HG03045 (cell line): Measurements from ENCODE around the gene GIMAP5.

ENCODE experiments used
- ATAC-seq: cut with Tn5 transposase; IDR thresholded peaks from one replicate; pipeline ENCODE4 v1.9.1; 2021; ENCODE audit warnings: mild to moderate bottlenecking, moderate library complexity; ENCODE audit not compliant: unreplicated experiment

GIMAP5 gene

DNA sequence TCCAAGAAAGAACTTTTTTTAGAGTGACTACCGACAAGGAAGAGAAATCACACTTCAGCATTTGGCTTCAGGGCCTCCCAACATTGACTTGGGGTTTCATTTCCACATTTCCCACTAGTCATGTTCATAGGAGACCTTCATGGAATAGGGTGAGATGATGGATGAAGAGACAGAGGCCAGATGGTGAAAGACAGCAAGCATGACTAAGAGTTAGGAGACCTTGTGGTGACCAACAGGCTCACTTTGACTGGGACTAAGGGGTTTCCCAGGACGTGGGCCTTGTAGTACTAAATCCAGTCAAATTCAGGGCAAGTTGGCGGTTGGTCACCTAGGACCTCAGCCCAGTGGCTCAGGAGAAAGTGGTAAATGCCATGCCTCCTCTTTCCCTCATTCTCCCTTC is 3.0 kb upstream of the GIMAP5 start:
- peak; percentile 64 for ATAC-seq

DNA sequence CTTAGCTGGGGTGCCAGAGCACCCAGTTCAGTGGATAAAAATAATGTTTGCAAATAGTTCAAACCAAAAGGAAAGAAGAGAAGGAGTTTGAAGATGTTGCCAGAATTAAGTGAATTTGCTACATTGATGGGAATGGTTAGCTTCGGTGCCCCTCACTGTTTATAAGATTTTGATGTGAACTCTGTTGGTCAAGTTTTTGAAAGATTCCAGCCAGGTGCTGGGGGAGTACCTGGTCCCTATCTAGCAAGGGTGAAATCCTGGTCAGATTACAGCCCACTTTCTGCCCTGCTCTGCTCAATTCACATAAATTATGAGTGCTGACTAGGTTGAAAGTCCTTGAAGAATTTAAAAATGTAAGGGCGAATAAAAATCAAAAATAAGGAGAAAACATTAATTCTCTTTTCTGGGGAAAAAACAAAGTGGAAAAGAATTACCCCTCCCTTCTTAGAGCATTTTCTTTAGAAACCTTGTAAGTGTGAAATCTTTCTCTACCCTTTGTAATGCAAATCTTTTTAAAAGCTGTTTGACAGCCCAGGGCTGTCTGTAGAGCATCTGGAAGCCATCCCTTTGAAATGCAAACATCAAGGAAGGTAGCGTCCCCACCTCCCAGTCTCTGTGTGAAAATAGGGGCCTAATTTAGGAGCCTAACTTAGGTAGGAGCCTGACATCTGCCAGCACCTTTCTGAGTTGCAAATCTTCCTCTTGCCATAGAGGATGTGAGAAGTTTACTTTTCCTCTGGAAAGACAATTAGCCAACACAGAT is 1.4 kb upstream of the GIMAP5 start:
- no peak for ATAC-seq

DNA sequence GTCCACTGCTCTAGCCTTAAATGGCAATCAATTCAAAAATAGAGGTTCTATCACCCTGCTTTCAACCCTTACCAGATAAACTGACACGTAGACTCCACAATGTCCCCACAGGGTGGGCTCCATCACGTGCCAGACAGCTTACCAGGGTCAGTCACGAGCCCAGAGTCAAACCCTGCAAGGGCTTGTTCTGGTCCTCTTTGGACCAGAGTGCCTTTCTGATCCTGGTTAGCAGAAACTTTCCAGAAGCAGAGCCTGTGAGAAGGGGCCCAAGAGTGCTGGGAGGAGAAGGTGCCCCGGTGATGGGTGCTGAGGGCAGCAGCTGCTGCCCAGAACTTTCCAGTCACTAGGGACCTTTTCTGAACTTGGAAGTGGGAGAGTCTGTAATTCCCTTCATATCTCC is 354 bp upstream of the GIMAP5 start:
- ATAC-seq = no peak

DNA sequence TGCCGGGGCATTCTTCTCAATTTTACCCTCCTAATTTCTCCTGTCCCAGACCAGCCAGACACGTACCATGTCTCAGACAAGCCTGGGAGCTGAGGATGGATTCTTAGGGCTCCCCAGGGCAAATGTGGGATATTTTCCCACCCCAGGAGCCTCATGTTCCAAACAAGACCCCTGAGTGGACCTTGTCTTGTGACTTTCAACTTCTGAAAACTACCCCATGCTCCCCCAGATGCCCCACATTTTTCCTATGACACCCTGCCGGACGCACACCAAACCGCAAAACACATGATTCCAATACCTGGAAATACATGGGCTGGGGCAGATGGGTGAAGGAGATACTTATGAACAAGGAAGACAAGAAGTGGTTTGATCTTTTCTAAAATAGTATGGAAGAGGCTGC is 874 bp downstream of the GIMAP5 start:
- no peak for ATAC-seq

DNA sequence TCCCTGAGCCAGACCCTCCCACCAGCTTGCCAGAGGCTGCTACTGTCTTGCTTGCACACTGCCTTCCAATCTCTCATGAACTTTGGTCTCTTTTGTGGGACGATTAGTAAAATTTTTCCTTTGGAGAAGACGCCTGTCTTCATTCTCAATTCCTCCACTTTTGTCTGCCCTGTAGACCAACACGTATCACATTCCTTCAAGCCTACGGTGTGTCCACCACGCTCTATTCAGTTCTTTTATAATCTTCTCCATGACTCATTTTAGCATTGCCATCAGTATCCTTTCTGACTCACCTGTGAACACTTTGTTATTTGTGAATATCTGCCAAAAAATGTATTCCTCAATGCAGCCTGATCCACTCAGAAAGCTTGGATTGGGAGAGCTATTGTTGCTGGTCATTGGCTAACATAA is 1.4 kb downstream of the GIMAP5 start:
- ATAC-seq = no peak

DNA sequence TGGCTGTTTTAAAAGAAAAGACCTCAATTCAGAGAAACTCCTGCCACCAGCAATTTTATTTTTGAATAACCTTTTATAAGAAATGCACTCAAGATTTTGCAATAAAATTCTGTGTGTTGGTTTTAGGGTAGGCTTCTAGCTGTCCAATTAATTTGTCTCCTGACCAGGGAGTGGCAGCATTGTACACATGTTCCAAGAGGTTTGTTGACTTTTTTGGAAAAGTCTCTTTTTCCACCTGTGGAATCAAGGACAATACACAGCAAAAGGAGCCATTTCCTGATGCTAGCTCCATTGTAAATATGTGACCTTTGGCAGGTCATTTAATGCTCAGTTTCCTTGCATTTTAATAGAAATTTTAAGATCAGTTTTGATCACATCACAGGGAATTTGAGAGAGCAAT is 1.8 kb downstream of the GIMAP5 start:
- no peak for ATAC-seq

DNA sequence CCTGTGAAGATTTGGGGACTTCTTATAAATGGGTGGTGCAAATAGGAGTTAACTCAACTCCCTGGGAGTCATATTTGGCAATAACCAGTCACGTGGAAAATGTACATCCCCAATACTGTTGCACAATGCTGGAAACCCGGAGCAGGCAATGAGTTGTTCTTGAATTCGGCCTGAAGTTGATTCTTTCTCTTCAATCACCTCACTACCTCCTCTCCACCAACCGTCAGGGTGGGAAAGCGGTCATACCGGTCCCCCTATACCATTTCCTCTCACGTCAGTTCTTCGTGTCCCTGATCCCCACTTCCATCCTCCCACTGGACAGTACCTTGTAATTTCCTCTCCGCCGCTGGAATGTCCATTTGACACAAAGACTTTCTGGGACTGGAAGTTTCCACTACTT is 2.8 kb downstream of the GIMAP5 start:
- ATAC-seq = no peak

DNA sequence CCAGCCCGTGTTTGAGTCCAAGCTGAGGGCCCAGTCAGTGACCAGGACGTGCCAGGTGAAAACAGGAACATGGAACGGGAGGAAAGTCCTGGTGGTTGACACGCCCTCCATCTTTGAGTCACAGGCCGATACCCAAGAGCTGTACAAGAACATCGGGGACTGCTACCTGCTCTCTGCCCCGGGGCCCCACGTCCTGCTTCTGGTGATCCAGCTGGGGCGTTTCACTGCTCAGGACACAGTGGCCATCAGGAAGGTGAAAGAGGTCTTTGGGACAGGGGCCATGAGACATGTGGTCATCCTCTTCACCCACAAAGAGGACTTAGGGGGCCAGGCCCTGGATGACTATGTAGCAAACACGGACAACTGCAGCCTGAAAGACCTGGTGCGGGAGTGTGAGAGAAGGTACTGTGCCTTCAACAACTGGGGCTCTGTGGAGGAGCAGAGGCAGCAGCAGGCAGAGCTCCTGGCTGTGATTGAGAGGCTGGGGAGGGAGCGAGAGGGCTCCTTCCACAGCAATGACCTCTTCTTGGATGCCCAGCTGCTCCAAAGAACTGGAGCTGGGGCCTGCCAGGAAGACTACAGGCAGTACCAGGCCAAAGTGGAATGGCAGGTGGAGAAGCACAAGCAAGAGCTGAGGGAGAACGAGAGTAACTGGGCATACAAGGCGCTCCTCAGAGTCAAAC is 5.2 kb downstream of the GIMAP5 start:
- ATAC-seq = no peak

DNA sequence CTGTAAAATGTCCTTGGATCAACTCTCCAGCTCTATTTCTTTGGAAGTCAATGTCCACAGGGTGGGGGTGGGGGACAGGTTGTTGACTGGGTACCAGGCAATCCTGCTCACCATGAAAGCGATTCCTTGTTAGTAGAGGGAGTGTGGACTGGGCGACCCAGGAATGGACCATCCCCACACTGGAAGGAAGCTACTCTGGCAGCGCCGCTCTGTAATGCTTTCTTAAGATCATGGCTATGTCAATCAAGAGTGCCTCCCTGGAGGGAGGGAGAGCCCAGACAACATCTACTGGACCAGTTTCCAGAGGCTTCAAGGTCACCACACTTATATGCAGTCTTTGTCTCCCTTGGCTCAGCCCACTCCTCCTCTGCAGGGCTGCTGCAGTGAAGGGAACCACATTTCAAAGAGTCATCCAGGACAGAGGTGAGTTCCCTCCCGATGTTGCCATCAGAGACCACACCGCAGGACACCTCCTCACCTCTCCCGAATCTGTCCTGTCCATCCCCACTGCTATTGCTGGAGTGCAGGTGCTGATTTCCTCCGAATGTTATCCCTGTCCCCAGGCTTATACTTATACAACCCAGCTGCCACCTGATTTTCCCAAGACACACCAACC is 6.9 kb downstream of the GIMAP5 start:
- no peak for ATAC-seq

DNA sequence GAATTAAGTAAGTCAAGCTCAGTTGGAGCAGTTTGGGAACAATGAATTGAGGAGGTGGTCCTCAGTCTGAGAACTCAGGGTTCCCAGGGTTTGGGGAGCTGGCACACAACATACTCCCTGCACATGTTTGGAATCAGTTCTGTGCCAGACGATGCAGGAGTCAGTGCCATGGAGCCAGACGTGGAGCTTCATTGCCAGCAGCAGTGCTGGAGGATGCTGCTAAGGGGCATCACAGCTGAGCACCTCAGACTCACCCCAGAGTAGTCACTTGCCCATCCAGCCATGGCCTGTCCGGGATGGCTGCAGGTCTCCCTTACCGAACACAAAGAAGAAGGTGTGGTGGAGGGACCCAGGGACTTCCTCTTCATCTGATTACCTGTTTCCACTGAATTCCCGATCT is 7.9 kb downstream of the GIMAP5 start:
- ATAC-seq = no peak

DNA sequence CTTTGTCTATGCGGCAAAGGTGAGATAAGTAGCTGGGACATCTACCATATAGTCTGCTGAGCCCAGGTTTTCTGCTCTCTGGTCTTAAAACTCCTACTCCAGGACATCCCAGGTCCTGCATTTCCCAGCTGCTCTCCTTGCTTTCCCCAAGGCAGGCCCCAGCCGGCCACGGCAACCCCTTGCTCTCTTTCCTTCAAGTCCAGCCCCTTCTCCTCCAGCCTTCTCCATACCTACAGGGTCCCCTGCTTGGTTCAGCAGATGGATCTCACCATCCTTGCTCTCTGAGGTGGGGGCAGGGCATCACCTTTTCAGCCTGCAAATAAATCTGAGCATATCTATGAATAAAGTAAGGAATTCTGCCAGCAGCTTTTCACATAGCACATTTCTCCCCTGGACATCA is 8.7 kb downstream of the GIMAP5 start:
- no peak for ATAC-seq

DNA sequence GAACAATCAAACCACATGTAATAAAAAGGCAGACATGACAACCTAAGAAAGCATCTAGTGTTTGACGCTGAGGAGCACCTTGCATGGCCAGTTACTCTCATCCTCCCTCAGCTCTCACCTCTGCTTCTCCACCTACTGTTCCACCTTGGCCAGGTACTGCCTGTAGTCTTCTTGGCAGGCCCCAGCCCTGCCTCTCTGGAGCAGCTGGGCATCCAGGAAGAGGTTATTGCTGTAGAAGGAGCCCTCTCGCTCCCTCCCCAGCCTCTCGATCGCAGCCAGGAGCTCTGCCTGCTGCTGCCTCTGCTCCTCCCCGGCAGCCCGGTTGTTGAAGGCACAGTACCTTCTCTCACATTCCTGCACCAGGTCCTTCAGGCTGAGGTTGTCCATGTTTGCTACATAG is 9.7 kb downstream of the GIMAP5 start:
- ATAC-seq = no peak

DNA sequence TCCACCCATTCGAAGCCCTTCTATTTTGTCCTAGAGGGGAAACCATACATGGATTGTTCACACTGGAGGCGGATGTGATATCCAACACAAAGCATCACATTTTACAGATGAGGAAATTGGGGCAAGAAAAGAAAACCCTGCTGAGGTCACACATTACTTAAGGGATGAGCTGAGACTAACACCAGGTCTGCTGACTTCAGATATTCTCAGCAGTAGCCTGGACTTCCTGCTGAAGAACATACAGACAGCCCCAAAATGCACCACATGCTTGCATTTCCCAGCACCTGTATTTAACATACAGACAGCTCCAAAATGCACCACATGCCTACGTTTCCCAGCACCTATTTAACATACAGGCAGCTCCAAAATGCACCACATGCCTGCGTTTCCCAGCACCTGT is 11.2 kb downstream of the GIMAP5 start:
- no peak for ATAC-seq

DNA sequence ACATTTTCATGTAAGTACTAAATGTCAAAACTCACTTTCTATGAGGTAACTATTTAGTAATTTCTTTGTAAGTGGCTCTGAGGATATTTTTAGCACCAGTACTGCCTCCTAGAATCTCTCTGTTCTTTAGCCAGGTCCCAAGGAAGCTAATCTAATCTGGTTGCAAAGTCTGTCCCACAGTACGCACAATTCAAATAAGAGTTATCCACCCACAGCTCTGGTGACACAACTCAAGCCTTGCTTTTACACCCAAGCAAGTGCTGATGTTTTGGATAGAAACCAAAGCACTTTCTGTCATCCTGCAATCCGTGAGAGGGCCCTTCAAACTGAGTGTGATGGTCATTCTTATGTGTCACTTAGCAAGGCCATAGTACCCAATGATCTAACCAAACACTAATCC is 14.5 kb downstream of the GIMAP5 start:
- no peak for ATAC-seq

DNA sequence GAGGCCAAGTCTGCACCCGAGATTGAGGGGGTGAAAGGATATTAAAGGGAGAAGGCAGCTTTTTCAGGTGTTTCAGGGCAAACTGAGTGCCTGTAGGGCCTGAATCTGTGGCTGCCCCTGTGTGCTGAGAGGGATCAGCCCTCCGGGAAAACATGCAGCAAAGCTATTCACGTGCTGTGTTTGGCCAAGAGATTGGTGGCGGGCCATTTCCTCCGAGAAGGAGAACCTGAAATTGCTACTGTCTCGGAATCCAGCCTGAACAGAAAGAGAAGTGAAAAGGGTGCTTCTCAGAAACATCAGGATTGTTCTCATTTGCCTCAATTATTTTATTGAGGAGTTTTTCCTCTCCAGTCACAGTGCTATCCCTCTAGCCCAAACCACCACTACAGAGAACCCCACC is 16.0 kb downstream of the GIMAP5 start:
- ATAC-seq = no peak

DNA sequence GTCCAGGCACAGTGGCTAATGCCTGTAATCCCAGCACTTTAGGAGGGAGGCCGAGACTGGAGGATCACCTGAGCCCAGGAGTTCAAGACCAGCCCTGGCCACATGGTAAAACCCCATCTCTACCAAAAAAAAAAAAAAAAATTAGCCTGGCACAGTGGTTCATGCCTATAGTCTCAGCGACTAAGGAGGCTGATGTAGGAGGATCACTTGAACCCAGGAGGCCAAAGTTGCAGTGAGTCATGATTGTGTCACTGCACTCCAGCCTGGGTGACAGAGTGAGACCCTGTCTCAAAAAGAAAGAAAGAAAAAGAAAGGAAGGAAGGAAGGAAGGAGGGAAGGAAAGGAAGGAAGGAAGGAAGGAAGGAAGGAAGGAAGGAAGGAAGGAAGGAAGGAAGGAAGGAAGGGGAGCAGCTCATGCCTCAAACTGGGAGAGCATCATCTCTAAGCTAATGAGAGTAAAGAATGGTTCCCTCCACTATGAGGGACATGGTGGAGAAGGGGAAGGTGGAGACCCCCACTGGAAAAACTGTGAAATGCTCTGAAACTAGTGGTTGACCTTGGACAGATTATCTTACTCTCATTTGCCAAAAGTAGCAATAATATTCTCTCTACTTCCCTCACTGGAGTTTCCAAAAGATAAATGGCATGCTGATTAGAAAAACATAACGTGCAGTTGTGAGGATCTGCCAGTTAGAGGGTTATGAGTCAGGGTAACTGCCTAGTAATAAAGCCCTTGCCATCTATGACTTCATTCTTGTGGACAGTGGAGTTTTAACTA is 16.8 kb downstream of the GIMAP5 start:
- ATAC-seq = no peak

DNA sequence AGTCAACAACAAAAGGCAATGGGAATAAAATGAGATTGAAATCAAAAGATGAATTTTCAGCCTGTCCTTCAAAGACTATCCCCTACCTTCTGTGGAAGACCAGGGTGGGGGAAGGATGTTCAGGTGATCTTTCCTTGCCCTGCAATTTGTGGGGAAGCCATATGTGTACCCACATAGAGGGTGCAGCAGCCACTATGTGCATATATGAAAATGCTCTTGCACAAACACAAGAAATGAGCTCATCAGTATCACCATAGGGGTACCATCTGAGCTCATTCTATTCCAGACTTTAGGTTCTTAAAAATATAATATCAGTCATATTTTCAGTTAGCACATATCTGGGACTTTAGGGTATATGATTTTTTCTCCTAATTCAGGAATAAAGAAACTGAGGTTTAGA is 17.7 kb downstream of the GIMAP5 start:
- no peak for ATAC-seq

DNA sequence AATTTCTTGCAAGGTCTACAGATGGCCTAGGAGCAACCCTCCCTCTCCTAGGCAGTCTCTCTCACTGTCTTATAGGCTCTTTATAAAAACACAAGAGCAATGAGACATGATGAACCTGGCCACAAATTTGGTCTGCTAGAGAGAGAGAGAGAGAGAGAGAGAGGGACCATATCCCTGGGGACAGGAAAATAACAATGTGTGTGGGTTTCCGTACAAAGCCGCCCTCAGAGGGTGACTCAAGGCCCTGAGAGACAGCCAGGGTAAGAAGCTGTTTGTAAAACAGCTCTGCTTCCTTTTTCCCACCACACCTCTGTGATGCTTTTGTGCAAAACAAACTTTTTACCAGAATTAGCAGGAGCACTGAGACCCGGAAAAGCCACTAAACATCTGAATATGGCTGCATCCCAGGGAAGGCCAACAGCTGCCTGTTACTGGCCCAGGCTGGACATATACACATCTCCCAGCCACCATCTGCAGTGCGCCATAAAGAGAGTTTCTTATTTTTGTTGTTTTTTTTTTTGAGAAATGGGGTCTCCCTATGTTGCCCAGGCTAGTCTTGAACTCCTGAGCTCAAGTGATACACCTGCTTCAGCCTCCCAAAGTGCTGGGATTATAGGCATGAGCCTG is 18.4 kb downstream of the GIMAP5 start:
- no peak for ATAC-seq

DNA sequence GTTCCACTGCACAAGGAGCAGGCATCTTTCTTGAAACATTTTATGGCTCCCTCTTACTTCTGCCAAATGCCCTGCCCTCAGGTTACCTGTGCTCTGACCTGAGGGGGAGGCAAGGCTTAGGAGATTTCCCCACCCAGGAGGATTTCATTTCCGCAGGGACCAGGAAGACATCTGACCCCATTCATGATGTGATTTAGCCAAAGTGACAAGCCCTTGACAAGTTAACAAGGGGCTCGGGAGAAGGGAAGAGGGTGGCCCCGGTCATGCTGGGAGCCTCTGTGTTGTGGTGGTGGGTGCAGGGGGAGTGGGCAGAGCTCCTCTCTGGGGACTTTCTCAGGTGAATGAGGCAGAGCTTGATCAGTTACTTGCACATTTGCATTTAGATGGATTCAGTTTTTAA is 18.9 kb downstream of the GIMAP5 start:
- ATAC-seq = no peak

DNA sequence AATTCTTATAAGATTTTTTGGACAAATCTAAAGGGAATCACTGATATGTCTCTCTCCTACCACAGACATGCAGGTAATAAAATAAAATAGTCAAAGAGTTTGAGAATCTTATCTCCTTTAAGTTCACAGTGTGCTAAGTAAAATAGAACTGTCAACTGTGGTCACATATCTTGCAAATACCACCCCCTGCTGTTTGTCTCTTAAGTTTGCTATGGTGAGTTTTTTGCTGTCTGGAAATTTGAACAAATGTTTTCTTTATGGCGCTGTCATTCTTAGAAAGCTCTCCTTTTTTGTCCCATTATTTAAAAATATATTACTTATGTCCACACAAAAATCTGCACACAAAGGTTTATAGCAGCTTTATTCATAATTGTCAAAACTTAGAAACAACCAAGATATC is 19.6 kb downstream of the GIMAP5 start:
- ATAC-seq = no peak

DNA sequence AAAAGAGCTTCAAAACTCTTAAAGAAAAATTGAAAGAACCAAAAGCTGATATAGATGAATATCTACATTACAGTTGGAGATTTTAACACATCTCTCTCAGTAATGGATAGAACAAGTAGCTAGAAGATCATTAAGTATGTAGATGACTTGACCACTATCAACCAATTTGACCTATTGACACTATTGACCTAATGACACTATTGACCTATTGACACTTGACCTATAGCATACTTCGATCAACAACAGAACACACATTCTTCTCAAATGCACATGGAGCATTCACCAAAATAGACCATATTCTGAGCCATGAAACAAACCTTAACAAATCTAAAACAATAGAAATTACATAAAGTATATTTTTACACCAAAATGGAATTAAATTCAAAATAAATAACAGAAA is 22.3 kb downstream of the GIMAP5 start:
- no peak for ATAC-seq
